LoVo (cell line): Measurements from ENCODE around the gene CD86.
A peak's percentile ranks its signal among the peaks of the same experiment; 100 is the strongest.
"Not testable (repeated sequence)": the region's sequence is repeated elsewhere in the genome, so short reads cannot be mapped to it uniquely, and the experiment has no call there.

Source experiments
- DNase-seq: peaks from one replicate; pipeline ENCODE4 v3.0.0-alpha.2; 2016; ENCODE audit warnings: low spot score

The CD86 gene

GRCh38 chr3:122055215-122055614, at the start of gene CD86:
CD86 (plus strand) TSS chr3:122055362; CDS start chr3:122055490, 128 bp downstream.
- no peak for DNase-seq

GRCh38 chr3:122006267-122006666, 48.9 kb upstream of the CD86 start:
- DNase-seq = no peak

- DNase-seq = no peak
These were observed 47.0 kb upstream of the CD86 start for GRCh38 chr3:122008166-122008565.

DNA sequence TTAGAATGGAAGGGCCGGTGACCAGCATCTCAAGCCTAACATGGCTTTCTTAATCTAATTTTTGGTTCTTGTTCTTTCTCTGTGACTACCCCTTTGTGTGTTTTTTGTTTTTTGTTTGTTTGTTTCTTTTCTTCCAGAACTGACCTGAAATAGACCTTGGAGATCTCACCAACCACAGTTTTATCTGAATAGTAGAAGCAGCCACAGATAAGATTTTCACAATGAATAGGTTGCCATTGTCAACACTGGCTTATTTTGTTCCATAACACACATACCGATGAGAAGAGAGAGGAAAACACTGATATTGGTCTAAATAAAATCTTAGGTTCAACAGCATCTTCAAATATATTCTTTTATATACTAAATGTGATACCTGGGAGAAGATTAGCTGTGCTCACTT, 44.7 kb upstream of the CD86 start:
- no peak for DNase-seq

- DNase-seq = no peak
These were observed 43.8 kb upstream of the CD86 start for GRCh38 chr3:122011396-122011795.

DNA sequence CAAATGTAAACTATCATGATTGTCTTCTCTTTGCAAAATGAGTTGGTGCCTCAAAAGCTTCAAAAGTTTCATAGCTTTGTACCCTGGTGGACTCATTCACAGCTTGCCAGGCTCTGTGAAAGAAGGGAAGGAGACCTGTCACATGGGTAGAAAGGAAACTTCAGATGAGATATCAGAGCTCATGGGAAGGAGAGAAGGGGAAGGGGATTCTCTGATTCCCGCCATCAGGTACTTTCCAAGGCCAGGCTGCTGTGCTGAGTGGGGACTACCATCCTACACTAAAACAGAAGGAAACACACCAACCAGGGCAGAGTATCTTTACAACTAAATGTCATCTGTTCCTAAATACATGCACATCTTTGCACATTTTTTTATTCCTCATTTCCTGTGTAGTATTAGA, 42.3 kb upstream of the CD86 start:
- no peak for DNase-seq

- no peak for DNase-seq
These were observed 41.7 kb upstream of the CD86 start for GRCh38 chr3:122013448-122013925.

- no peak for DNase-seq
These were observed 40.4 kb upstream of the CD86 start for GRCh38 chr3:122014741-122015140.

- no peak for DNase-seq
These were observed 35.7 kb upstream of the CD86 start for GRCh38 chr3:122019493-122019892.

DNA sequence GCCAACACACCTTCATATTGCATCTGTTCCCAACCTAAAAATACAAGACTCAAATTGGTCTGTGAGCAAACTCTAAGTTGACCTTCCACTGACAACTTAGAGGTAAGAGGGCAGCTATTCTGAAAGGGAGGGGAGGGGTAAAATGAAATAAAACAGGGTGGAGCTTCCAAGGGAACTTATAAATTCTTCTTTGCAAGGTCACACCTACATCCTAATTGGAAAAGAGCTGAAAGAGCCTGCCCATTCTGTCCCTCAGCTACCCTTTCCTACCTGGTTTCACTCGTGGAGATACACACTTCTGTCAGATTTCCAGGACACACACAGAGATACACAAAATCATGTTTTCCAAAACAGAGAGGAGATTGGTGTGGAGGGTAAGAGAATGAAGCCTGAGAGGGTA, 34.1 kb upstream of the CD86 start:
- DNase-seq = no peak

GRCh38 chr3:122021811-122022401, 33.3 kb upstream of the CD86 start, which contains the start of gene ILDR1:
ILDR1 (minus strand) TSS chr3:122022247; CDS start chr3:122022077, 170 bp downstream.
- peak; percentile 75 for DNase-seq

DNA sequence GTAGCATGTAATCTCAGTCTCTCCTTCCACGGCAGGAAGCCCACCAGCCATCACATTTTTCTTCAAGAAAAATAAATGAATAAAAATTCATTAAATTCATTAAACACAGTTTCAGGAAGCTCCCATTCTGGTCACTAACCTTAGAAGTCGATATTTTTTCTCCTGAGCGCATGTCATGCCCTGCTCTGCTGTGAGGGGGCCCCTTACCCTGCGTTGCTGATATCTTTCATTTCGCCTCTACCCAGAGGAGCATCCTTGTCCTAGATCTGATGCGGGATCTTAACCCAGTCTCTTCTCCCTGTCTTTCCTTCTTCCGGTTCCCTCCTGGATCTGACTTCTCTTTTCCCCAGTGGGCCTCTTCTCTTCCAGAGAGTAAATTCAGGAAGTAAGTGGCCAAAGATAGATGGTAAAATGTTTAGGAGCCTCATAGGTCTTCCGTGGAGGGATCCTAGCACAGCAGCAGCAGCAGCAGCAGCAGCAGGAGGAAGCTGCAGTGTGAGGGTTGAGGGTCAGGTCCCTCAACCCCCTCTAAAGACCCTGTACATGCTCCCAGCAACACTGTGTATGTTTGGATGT, 31.7 kb upstream of the CD86 start:
- no peak for DNase-seq

GRCh38 chr3:122024800-122025199, 30.4 kb upstream of the CD86 start:
- DNase-seq = no peak

- DNase-seq = no peak
These were observed 29.9 kb upstream of the CD86 start for GRCh38 chr3:122025296-122025695.

- DNase-seq = no peak
These were observed 24.6 kb upstream of the CD86 start for GRCh38 chr3:122030381-122031122.

GRCh38 chr3:122031123-122031468, 24.1 kb upstream of the CD86 start:
- no peak for DNase-seq

GRCh38 chr3:122032531-122032930, 22.6 kb upstream of the CD86 start:
- DNase-seq = no peak

DNA sequence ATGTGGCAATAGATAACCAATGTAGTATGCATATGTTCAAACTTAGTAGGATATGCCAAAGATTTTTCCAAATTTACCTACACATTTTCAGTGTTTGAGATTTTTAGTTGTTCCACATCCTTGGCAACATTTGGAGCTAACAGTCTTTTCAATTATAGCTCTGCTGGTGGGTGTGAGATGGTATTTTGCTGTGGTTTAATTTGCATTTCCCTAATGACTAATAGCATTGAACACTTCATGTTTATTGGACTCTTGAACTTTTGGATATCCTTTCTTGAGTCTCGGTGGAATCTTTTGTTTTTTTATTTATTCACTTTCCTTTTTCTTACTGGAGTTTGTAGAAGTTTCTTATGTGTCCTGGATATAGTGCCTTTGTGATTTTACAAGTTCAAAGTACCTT, 22.1 kb upstream of the CD86 start:
- DNase-seq = no peak

GRCh38 chr3:122047296-122047695, 7.9 kb upstream of the CD86 start:
- not testable (repeated sequence) for DNase-seq

DNA sequence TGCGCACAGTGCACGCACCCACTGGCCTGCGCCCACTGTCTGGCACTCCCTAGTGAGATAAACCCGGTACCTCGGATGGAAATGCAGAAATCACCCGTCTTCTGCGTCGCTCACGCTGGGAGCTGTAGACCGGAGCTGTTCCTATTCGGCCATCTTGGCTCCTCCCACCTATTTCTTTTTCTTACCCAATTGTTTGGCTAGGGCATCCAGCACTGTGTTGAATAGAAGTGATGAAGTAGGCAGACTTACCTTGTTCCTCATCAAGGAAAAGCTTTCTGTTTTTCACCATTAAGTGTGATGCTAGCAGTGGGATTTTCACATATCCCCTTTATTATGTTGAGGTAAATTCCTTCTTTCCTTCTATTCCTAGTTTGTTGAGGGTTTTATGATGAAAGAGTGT, 7.4 kb upstream of the CD86 start:
- not testable (repeated sequence) for DNase-seq

DNA sequence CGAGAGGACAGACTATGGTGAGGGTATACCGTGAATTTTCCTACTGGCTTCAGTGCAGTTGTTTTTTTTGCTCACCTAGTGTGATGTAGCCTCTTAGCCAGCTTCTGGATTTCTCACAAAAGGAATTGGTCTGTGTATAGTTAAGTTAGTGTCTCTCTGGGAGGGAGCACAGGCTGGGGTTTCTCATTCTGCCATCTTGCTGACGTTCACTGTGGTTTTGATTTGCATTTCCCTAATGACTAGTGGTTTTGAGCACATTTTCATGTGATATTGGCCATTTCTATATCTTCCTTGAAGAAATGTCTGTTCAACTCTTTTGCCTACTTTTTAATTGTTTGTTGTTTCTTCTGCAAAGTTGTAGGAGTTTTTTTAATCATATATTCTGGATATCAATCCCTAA, 2.2 kb upstream of the CD86 start:
- no peak for DNase-seq

GRCh38 chr3:122057671-122058070, 2.5 kb downstream of the CD86 start:
- no peak for DNase-seq

- no peak for DNase-seq
These were observed 3.1 kb downstream of the CD86 start for GRCh38 chr3:122058294-122058693.
